Skeletal muscle satellite cell (primary cell): ENCODE data around the gene CMIP.

Experiments used
- H3K27me3 ChIP-seq: 2 replicates; pipeline ENCODE4 v1.7.0; 2013; ENCODE audit warnings: low read length; ENCODE audit not compliant: control insufficient read depth, insufficient read depth
- H3K36me3 ChIP-seq: 2 replicates; pipeline ENCODE4 v1.7.0; 2013; ENCODE audit warnings: mild to moderate bottlenecking, control low read depth, low read length; ENCODE audit not compliant: insufficient read depth
- H3K4me1 ChIP-seq: 2 replicates; pipeline ENCODE4 v1.7.0; 2013; ENCODE audit warnings: low read length; ENCODE audit not compliant: control insufficient read depth, insufficient read depth
- H3K4me2 ChIP-seq: 2 replicates; pipeline ENCODE4 v1.7.0; 2013; ENCODE audit warnings: mild to moderate bottlenecking, low read length
- H3K4me3 ChIP-seq: 2 replicates; pipeline ENCODE4 v1.7.0; 2013; ENCODE audit warnings: low read length
- H3K9ac ChIP-seq: 2 replicates; pipeline ENCODE4 v1.7.0; 2013; ENCODE audit warnings: mild to moderate bottlenecking, low read depth, low read length, moderate library complexity
- H3K9me3 ChIP-seq: replicated peaks from 2 replicates; pipeline ENCODE4 v1.7.0; 2013; ENCODE audit warnings: mild to moderate bottlenecking, control low read depth, low read length

The CMIP gene

GRCh38 chr16:81458827-81459598 lies 14.4 kb downstream of the CMIP start:
- no peaks in the 10 kb centered on the region for H3K27me3 ChIP-seq
- no peak overlapping the region for H3K4me3 ChIP-seq
- H3K9ac ChIP-seq: no peak overlapping the region
- H3K4me1 ChIP-seq: peaks cover 12% of the 10 kb centered on the region
- H3K36me3 ChIP-seq: peaks cover 2% of the 10 kb centered on the region
- H3K4me2 ChIP-seq: no peak overlapping the region
- no peaks in the 10 kb centered on the region for H3K9me3 ChIP-seq

- H3K27me3 ChIP-seq: no peaks in the 10 kb centered on the region
- H3K9ac ChIP-seq: no peak overlapping the region
- peaks cover 2% of the 10 kb centered on the region for H3K36me3 ChIP-seq
- H3K9me3 ChIP-seq: no peaks in the 10 kb centered on the region
- H3K4me3 ChIP-seq: no peak overlapping the region
- H3K4me2 ChIP-seq: no peak overlapping the region
- peaks cover 12% of the 10 kb centered on the region for H3K4me1 ChIP-seq
These were observed 15.5 kb downstream of the CMIP start for GRCh38 chr16:81460075-81460474.

GRCh38 chr16:81461243-81461642 lies 16.6 kb downstream of the CMIP start:
- peaks cover 12% of the 10 kb centered on the region for H3K4me1 ChIP-seq
- no peaks in the 10 kb centered on the region for H3K9me3 ChIP-seq
- no peak overlapping the region for H3K4me2 ChIP-seq
- no peaks in the 10 kb centered on the region for H3K27me3 ChIP-seq
- no peak overlapping the region for H3K9ac ChIP-seq
- H3K4me3 ChIP-seq: no peak overlapping the region
- peaks cover 2% of the 10 kb centered on the region for H3K36me3 ChIP-seq

GRCh38 chr16:81461766-81462165 lies 17.2 kb downstream of the CMIP start:
- Histone ChIP-seq H3K4me3 (no peak overlapping the region), H3K4me1 (peaks cover 12% of the 10 kb centered on the region), H3K9ac (no peak overlapping the region), H3K27me3 (no peaks in the 10 kb centered on the region), H3K9me3 (no peaks in the 10 kb centered on the region), H3K36me3 (no peaks in the 10 kb centered on the region), H3K4me2 (no peak overlapping the region)

- Histone ChIP-seq H3K36me3 (no peaks in the 10 kb centered on the region), H3K4me2 (no peak overlapping the region), H3K9ac (no peak overlapping the region), H3K9me3 (no peaks in the 10 kb centered on the region), H3K4me3 (no peak overlapping the region), H3K27me3 (no peaks in the 10 kb centered on the region), H3K4me1 (peaks cover 11% of the 10 kb centered on the region)
These were observed 18.1 kb downstream of the CMIP start for GRCh38 chr16:81462683-81463082.

DNA sequence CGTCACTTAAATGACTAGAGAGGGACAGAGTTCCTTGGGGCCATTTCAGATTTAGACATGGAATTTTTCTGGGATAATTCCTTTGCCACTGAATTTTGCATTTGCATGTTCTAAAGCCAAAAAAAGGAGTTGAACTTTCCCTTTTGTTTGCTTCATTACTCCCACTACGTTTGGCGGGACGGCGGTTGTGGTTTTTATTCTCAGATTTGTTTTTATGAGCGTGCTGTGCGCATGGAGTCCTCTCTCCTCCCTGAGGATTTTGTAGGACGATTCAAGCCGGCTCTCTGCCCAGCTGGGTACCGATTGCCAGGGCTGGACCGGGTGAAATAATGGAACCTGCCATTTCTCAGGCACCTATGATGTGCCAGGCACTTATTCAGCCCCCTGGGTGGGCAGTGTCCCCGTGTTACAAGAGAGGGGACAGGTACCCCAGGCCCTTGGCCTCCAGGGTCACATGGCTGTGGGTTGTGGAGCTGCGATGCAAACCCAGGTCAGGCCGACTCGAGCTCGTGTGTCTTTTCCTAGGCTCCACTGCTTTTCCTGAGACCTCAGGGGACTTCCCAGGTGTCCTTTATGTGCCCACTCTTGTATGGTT lies 18.8 kb downstream of the CMIP start:
- H3K4me2 ChIP-seq: no peak overlapping the region
- H3K36me3 ChIP-seq: no peaks in the 10 kb centered on the region
- H3K4me1 ChIP-seq: peaks cover 6% of the 10 kb centered on the region
- H3K4me3 ChIP-seq: no peak overlapping the region
- H3K9me3 ChIP-seq: no peaks in the 10 kb centered on the region
- no peaks in the 10 kb centered on the region for H3K27me3 ChIP-seq
- no peak overlapping the region for H3K9ac ChIP-seq

DNA sequence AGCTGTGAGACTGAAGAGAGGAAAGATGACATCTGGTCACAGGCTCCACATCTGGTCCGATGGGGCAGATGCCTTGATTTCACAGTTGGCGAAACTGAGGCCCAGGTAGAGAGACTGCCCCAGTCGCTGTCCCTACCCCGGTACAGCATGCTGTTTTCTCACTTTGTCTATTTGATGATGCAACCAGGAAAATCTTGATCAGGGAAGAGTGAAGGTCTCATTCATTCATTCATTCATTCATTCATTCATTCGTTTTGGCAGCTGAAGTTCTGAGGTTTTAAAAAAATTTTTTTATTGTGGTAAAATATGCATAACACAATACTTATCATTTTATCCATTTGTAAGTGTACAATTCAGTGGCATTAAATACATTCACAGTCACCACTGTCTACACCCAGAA lies 19.7 kb downstream of the CMIP start:
- no peak overlapping the region for H3K4me2 ChIP-seq
- H3K27me3 ChIP-seq: no peaks in the 10 kb centered on the region
- peaks cover 6% of the 10 kb centered on the region for H3K4me1 ChIP-seq
- H3K9me3 ChIP-seq: no peaks in the 10 kb centered on the region
- H3K36me3 ChIP-seq: no peaks in the 10 kb centered on the region
- no peak overlapping the region for H3K4me3 ChIP-seq
- H3K9ac ChIP-seq: no peak overlapping the region

DNA sequence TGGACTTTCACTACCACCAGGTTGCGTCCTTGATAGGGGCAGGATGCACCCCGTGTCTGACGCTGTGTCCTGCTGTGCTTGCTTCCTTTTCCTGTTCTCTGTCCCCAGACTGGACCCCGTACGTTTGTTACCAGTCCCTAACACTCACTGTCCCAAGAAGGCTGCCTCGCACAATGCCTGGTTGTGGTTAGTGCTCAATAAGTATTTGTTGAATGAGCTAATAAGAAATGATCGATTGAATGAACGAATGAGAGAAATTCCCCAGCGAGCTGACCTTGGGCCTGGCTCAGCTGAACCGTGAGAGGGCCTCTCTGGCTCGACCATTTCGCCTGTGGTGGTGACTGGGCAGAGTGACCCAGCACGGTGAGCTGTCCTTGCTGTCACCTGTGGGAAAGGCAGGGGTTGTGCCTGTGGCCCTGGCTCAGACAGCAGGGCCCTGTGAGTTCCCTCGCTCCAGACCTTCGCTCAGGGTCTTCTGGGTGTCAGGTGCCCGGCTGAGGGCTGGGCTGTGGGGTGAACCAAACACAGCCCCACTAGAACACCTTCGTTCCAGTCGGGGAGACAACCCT lies 20.9 kb downstream of the CMIP start:
- Histone ChIP-seq H3K9ac (no peak overlapping the region), H3K36me3 (no peaks in the 10 kb centered on the region), H3K4me2 (no peak overlapping the region), H3K27me3 (no peaks in the 10 kb centered on the region), H3K9me3 (no peaks in the 10 kb centered on the region), H3K4me1 (peaks cover 6% of the 10 kb centered on the region), H3K4me3 (no peak overlapping the region)

GRCh38 chr16:81466356-81466980 lies 21.9 kb downstream of the CMIP start:
- Histone ChIP-seq H3K4me2 (no peak overlapping the region), H3K9ac (no peak overlapping the region), H3K4me1 (peaks cover 6% of the 10 kb centered on the region), H3K36me3 (no peaks in the 10 kb centered on the region), H3K4me3 (no peak overlapping the region), H3K27me3 (no peaks in the 10 kb centered on the region), H3K9me3 (no peaks in the 10 kb centered on the region)

GRCh38 chr16:81467072-81467471 lies 22.5 kb downstream of the CMIP start:
- Histone ChIP-seq H3K36me3 (no peaks in the 10 kb centered on the region), H3K9ac (no peak overlapping the region), H3K4me1 (peaks cover 6% of the 10 kb centered on the region), H3K4me2 (no peak overlapping the region), H3K4me3 (no peak overlapping the region), H3K27me3 (no peaks in the 10 kb centered on the region), H3K9me3 (no peaks in the 10 kb centered on the region)

DNA sequence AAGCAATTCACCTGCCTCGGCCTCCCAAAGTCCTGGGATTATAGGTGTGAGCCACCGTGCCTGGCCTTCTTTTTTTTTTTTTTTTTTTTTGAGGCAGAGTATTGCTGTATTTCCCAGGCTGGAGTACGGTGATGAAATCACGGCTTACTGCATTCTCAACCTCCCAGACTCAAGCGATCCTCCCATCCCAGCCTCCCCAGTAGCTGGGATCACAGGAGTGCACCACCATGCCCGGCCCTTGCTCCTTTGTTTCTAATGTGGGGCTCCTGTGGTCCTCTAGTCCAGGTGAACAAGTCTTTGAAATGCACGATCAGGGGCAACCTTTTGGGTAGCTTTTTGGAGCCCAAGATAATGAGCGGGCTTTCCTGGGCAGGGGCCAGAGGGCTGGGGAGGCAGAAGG lies 23.2 kb downstream of the CMIP start:
- Histone ChIP-seq H3K4me3 (no peak overlapping the region), H3K27me3 (no peaks in the 10 kb centered on the region), H3K9me3 (no peaks in the 10 kb centered on the region), H3K36me3 (no peaks in the 10 kb centered on the region), H3K4me2 (no peak overlapping the region), H3K4me1 (peaks cover 2% of the 10 kb centered on the region), H3K9ac (no peak overlapping the region)
